ENCODE results near the gene MOB2.
"Not testable (repeated sequence)": the region's sequence is repeated elsewhere in the genome, so short reads cannot be mapped to it uniquely, and the experiment has no call there.

Gene MOB2

DNA sequence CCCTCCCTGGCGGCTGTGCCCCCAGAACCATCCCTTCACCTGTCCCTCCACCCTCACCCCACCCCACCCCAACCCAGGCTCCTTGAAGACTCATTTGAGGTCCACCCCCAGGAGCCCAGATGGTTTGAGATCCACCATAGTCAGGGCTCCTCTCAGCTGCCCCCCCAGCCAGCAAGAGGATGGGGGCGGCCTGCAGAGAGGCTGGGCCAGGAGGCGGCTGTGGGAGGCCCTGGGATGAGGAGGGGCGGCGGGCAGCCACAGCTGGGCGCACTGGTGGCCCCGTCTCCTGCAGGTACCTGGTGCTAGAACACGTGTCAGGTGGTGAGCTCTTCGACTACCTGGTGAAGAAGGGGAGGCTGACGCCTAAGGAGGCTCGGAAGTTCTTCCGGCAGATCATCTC, 46.1 kb downstream of the MOB2 start:
- no peak for DNase-seq (ENCODE audit: low read depth in 2 of 2)

DNA sequence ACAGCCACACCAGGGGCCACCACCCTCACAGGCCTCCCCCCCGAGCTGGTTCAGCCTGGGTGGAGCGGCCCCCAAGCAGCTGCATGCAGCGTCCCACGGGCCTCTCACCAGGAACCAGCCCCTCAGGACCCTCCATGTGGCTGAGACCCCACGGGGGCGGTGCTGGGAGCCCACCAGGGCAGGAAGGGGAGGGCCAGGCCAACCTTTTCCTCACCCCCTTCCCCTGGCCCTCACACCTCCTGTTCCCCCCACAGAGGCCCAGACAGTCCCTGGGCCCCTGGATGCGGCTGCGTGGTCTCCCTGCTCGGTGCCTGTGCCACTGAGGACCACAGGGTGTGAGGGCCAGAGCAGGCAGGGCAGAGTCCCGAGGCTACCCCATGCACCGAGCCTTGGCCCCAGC, 46.5 kb downstream of the MOB2 start:
- no peak for DNase-seq (ENCODE audit: low read depth in 2 of 2)

- no peak for DNase-seq (ENCODE audit: low read depth in 2 of 2)
Observed at GRCh38 chr11:1439341-1439740, 47.2 kb downstream of the MOB2 start.

DNA sequence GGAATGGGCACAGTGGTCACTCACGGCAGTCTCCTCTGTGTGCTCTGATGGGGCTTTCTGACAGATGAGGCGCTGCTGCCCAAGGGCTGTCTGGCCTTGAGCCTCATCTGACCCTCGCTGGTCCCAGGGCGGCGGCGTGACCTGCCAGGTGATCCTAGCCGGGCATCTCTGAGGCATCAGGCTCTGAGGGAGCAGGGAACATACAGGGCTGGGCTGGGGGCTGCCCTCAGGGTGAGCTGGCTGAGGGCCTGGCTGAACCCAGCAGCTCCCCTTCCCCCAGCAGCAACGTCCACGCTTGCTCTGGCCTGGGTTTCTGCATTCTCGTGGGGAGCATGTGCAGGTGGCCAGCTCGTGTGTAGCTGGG, 47.6 kb downstream of the MOB2 start:
- DNase-seq (ENCODE audit: low read depth in 2 of 2), result no peak

GRCh38 chr11:1438261-1438966, 48.2 kb downstream of the MOB2 start:
- no peak for DNase-seq (ENCODE audit: low read depth in 2 of 2)

DNA sequence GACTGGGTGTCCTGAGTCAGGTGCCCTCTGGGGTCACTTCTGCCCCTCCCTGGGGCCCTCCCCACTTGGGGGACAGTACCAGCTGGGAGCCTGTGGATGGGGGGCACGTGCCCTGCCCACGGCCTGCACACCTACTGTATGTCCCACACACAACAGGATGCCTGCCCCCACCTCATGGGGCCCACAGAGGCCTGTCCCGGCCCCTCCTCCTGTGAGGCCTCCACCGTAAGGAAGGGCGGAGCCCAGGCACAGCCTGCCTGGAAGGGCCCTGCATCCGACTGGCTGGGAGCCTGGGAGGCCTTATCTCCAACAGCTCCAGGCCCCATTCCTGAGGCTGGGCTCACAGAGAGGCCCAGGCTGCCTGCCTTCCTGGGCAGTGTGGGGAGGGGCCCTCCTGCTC, 49.1 kb downstream of the MOB2 start:
- DNase-seq (ENCODE audit: low read depth in 2 of 2), result no peak

DNA sequence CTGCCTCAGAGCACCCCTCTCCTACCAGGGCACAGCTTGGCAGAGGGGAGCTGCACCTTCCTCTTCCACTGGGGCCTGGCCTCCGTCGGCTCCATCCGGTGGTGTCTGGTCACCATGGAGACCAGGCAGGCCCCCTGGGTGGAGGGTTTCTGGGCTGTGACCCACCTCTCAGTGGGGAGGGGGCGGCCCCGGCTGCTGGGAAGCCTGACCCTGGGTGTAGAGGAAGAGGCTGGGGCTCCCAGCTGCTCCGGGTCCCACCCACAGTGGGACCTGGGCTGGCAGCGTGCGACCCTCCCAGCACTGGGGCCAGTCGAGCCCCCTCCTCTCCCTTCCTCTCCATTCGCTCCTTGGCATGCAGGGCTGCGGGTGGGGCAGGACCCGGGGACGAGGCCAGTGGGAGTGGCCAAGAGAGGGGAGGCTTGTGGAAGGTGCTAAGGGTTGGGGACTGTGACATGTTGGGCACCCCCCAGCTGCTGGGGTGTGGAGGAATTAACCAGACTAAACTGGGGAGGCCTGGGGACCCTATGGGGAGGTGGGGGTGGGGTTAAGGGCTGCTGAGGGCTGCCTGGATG, 50.0 kb downstream of the MOB2 start:
- DNase-seq (ENCODE audit: low read depth in 2 of 2), result no peak

DNA sequence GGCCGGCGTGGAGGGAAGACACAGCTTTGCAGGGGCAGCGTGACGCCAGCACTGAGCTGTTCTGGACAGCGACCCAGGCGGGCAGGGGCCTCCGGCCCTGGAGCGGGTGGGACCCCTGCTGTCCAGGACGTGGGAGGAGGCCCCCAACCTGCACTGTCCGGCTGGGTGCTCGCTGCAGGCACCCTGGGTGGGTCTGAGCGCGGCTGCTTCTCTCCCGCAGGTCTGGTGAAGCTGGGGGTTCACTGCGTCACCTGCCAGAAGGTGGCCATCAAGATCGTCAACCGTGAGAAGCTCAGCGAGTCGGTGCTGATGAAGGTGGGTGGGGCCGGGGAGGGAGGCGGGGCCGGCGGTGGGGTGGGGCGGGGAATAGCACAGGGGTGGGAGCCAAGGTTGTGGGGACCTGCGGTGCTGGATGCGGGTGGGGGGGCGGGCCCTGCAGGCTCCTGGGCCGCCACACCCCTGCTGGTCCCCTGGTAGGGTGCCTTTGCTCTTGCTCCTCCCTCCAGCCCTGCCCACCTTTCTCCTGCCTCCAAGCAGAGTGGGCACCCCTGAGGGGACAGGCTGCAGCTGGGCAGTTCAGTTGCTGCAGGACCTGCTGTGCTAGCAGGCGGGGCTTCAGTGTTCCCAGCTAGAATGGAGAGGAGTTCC, 50.6 kb downstream of the MOB2 start:
- no peak for DNase-seq (ENCODE audit: low read depth in 2 of 2)

DNA sequence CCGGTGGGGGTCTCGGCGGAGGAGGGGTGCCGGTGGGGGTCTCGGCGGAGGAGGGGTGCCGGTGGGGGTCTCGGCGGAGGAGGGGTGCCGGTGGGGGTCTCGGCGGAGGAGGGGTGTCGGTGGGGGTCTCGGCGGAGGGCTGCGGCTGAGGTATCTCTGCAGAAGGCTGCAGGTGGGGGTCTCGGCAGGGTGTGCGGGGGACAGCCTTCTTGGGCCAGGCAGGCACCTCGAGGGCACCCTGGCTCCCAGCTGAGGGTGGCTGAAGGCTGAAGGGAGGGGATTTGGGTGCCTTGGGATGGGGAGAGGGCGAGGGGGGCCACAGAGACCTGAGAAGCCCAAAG, 51.1 kb downstream of the MOB2 start:
- DNase-seq (ENCODE audit: low read depth in 2 of 2), result not testable (repeated sequence)

DNA sequence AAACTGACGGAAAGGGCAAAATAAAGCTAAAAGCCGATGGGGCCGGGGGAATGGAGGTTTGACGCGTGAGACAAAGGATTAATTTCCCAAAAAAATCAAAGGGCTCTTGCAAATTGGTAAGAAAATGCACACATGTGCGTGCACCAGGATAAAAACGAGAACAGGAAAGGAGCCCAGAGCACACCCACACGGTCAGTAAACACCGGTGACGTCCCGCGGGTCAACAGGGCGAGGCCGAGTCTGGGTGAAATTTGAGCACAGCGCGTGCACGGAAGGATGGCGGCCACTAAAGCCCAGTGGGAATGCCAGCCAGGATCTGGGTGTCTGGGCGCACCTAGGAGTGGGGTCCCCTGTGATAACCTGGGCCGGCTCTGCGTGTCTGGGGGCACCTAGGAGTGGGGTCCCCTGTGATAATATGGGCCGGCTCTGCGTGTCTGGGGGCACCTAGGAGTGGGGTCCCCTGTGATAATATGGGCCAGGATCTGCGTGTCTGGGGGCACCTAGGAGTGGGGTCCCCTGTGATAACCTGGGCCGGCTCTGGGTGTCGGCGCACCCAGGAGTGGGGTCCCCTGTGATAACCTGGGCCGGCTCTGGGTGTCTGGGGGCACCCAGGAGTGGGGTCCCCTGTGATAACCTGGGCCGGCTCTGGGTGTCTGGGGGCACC, 52.5 kb downstream of the MOB2 start:
- DNase-seq (ENCODE audit: low read depth in 2 of 2), result no peak

GRCh38 chr11:1433568-1433967, 53.0 kb downstream of the MOB2 start:
- no peak for DNase-seq (ENCODE audit: low read depth in 2 of 2)

- DNase-seq (ENCODE audit: low read depth in 2 of 2), result no peak
Observed at GRCh38 chr11:1428762-1429316, 57.7 kb downstream of the MOB2 start.

DNA sequence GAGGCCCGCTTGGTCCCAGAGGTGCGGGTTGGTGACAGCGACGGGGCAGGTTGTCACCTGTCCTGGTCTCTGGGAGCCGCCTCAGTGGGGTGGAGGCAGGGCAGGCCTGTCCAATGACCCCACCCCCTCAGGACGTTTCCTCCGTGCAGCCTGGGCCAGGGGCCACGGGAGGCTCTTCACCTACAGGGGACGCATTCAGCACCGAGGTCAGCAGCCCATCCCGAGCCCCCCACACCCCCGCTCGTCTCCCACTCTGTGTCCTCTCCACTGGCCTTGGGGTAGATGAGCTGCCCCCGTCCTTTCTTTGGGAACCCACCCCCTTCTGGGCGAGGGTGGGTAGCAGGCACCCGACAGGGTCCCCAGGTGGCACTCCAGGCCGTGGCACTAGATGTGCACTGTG, 61.1 kb downstream of the MOB2 start:
- no peak for DNase-seq (ENCODE audit: low read depth in 2 of 2)

- no peak for DNase-seq (ENCODE audit: low read depth in 2 of 2)
Observed at GRCh38 chr11:1425006-1425405, 61.6 kb downstream of the MOB2 start.

DNA sequence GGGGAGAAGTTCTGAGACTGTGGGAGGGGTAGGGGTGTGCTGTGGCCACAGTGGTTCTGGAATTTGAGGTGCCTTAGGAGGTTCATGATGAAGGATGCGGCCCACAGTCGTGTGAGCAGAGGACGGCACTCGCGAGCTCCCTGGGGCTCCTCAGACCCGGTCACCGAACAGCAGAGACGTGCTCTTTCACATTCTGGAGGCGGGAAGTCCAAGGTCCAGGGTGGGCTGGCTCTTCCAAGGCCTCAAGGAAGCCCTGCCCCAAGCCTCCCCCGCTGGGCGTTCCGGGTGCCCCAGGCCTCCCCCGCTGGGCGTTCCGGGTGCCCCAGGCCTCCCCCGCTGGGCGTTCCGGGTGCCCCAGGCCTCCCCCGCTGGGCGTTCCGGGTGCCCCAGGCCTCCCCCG, 63.2 kb downstream of the MOB2 start:
- not testable (repeated sequence) for DNase-seq (ENCODE audit: low read depth in 2 of 2)

DNA sequence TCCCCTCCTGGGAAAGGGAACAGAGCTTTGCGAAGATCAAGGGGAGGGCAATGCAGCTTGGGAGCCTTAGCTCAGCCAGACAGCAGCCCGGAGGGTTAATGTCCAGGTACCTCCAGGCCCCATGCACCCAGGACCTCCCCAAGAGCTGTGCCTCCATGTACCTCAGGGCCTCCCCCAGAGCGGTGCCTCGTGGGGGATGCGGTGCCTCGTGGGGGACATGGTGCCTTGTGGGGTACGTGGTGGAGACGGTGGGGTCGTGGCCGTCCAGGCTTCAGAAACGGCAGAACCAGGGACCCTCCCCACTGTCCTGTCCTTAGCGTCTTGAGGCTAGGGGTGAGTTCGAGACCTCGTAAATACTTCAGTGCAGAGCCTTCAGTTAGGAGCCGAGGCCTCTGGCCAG, 63.6 kb downstream of the MOB2 start:
- no peak for DNase-seq (ENCODE audit: low read depth in 2 of 2)

- DNase-seq (ENCODE audit: low read depth in 2 of 2), result no peak
Observed at GRCh38 chr11:1422481-1422880, 64.1 kb downstream of the MOB2 start.

DNA sequence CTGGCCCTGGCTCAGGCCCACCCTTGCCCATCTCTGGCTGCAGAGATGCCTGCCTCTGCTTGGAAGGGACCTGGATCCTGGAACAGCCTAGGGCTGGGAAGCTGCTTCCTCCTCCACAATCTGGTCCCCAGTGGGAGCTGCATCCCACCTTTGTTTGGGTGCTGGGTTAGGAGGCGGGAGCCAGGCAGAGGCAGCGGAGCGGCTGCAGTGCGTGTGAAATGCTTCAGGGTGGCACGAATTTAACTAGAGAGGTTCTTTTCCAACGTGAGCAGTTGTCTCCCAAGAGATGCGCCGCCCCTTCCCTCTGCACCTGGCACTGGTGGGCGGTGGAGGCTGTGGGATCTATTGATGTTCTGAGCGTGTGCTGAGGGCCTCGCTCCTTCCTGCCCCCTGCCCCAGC, 65.3 kb downstream of the MOB2 start:
- DNase-seq (ENCODE audit: low read depth in 2 of 2), result no peak

- DNase-seq (ENCODE audit: low read depth in 2 of 2), result no peak
Observed at GRCh38 chr11:1419811-1420210, 66.8 kb downstream of the MOB2 start.

All from stimulated activated CD8-positive, alpha-beta memory T cell treated with anti-CD3 and anti-CD28 coated beads, Interleukin-2, amount 100 ng/mL, for 1 hour (primary cell).